Mesodermal cell (in vitro differentiated cells): Measurements from ENCODE around the gene BOD1L1. TPM values are rescaled to one million over a fixed set of nuclear protein-coding genes. Genes with fewer than 3 reads are reported as not detected.

Experiments used
- H3K27ac ChIP-seq: 2 replicates; pipeline ENCODE4 v1.7.0; 2013; ENCODE audit warnings: mild to moderate bottlenecking, low read depth, low read length, moderate library complexity; ENCODE audit not compliant: severe bottlenecking
- H3K36me3 ChIP-seq: 2 replicates; pipeline ENCODE4 v1.7.1; 2013; ENCODE audit warnings: mild to moderate bottlenecking, low read length, moderate library complexity; ENCODE audit not compliant: control insufficient read depth, insufficient read depth
- H3K4me1 ChIP-seq: one replicate; pipeline ENCODE4 v1.7.1; 2013; ENCODE audit warnings: mild to moderate bottlenecking, low read length; ENCODE audit not compliant: insufficient read depth, control insufficient read depth, poor library complexity, severe bottlenecking
- H3K4me3 ChIP-seq: 2 replicates; pipeline ENCODE4 v1.7.0; 2013; ENCODE audit warnings: low read length, control low read depth, mild to moderate bottlenecking; ENCODE audit not compliant: insufficient read depth, poor library complexity, severe bottlenecking; ENCODE audit errors: extremely low read depth
- H3K9me3 ChIP-seq: 2 replicates; pipeline ENCODE4 v1.7.1; 2013; ENCODE audit warnings: mild to moderate bottlenecking, low read length, moderate library complexity; ENCODE audit not compliant: control insufficient read depth
- WGBS, 2 experiments: methylation state at CpG; one replicate each; pipeline ENCODE4 v1.1.5; 2013; ENCODE audit warnings: missing lambda C conversion rate in 2 of 2; ENCODE audit not compliant: insufficient coverage in 2 of 2; 5-methylcytosine and 5-hydroxymethylcytosine counted together
- polyA plus RNA-seq, 2 experiments: library from polyadenylated mRNA; stranded (reverse); fragments of 50-300 nt; gene quantifications; one replicate each; pipeline ENCODE4 v1.2.3, GENCODE V29; 2013

The BOD1L1 gene
- 33.0 TPM for polyA plus RNA-seq (2013, experiment 1 of 2)
- polyA plus RNA-seq (2013, experiment 2 of 2): 34.7 TPM

GRCh38 chr4:13627606-13628311, at the start of gene BOD1L1:
BOD1L1 (minus strand) TSS chr4:13627725; CDS start chr4:13627587, 138 bp downstream.
- WGBS, 2 experiments: 0 to 1% methylated on average over 50 to 53 of the region's 55 CpGs
- H3K4me3 ChIP-seq: peak within 1 kb of the TSS; percentile 70

GRCh38 chr4:13674971-13675370, 47.4 kb upstream of the BOD1L1 start:
- no peak overlapping the region for H3K4me3 ChIP-seq
- no peaks in the 10 kb centered on the region for H3K4me1 ChIP-seq
- no peak overlapping the region for H3K27ac ChIP-seq
- H3K9me3 ChIP-seq: peaks cover 8% of the 10 kb centered on the region
- no peaks in the 10 kb centered on the region for H3K36me3 ChIP-seq
- no CpG with 5 or more reads among the region's 1 CpG for WGBS, 2 experiments

More at GRCh38 chr4:13627606-13628311, at the start of gene BOD1L1:
- Histone ChIP-seq H3K4me1 (no peaks in the 10 kb centered on the region), H3K27ac (peak within 1 kb of the TSS; percentile 87), H3K9me3 (no peaks in the 10 kb centered on the region), H3K36me3 (peaks cover 4% of the 10 kb centered on the region)

GRCh38 chr4:13673167-13673566, 45.6 kb upstream of the BOD1L1 start:
- H3K9me3 ChIP-seq: peaks cover 8% of the 10 kb centered on the region
- no peak overlapping the region for H3K27ac ChIP-seq
- H3K4me3 ChIP-seq: no peak overlapping the region

GRCh38 chr4:13670456-13671160, 43.1 kb upstream of the BOD1L1 start:
- no CpG with 5 or more reads among the region's 4 CpGs for WGBS, 2 experiments

More at GRCh38 chr4:13673167-13673566, 45.6 kb upstream of the BOD1L1 start:
- Histone ChIP-seq H3K36me3 (no peaks in the 10 kb centered on the region), H3K4me1 (no peaks in the 10 kb centered on the region)

GRCh38 chr4:13665701-13666660, 38.5 kb upstream of the BOD1L1 start:
- Histone ChIP-seq H3K4me1 (no peaks in the 10 kb centered on the region), H3K36me3 (no peaks in the 10 kb centered on the region), H3K27ac (no peak overlapping the region), H3K4me3 (no peak overlapping the region), H3K9me3 (no peaks in the 10 kb centered on the region)
- WGBS, 2 experiments: 68 to 95% methylated on average over 4 to 5 of the region's 5 CpGs

More at GRCh38 chr4:13670456-13671160, 43.1 kb upstream of the BOD1L1 start:
- Histone ChIP-seq H3K36me3 (no peaks in the 10 kb centered on the region), H3K9me3 (no peaks in the 10 kb centered on the region), H3K27ac (no peak overlapping the region), H3K4me3 (no peak overlapping the region), H3K4me1 (no peaks in the 10 kb centered on the region)

GRCh38 chr4:13659341-13660070, 32.0 kb upstream of the BOD1L1 start:
- no peaks in the 10 kb centered on the region for H3K4me1 ChIP-seq
- 90 to 96% methylated on average over 3 to 5 of the region's 6 CpGs for WGBS, 2 experiments
- no peaks in the 10 kb centered on the region for H3K36me3 ChIP-seq
- H3K27ac ChIP-seq: no peak overlapping the region
- no peak overlapping the region for H3K4me3 ChIP-seq
- no peaks in the 10 kb centered on the region for H3K9me3 ChIP-seq

- Histone ChIP-seq H3K36me3 (no peaks in the 10 kb centered on the region), H3K4me1 (no peaks in the 10 kb centered on the region), H3K4me3 (no peak overlapping the region), H3K27ac (no peak overlapping the region), H3K9me3 (no peaks in the 10 kb centered on the region)
- WGBS, 2 experiments: 28 to 43% methylated on average over 2 to 5 of the region's 13 CpGs
Observed at GRCh38 chr4:13656569-13657405, 29.3 kb upstream of the BOD1L1 start.

- Histone ChIP-seq H3K4me1 (no peaks in the 10 kb centered on the region), H3K4me3 (peak overlapping the region; percentile 33), H3K27ac (no peak overlapping the region), H3K36me3 (no peaks in the 10 kb centered on the region), H3K9me3 (no peaks in the 10 kb centered on the region)
- WGBS, 2 experiments: 11 to 12% methylated on average over 17 to 28 of the region's 31 CpGs
Observed at GRCh38 chr4:13654162-13654797, 26.8 kb upstream of the BOD1L1 start.

- Histone ChIP-seq H3K36me3 (no peaks in the 10 kb centered on the region), H3K9me3 (no peaks in the 10 kb centered on the region), H3K4me1 (no peaks in the 10 kb centered on the region), H3K4me3 (no peak overlapping the region), H3K27ac (no peak overlapping the region)
- no CpG with 5 or more reads among the region's 3 CpGs for WGBS, 2 experiments
Observed at GRCh38 chr4:13653766-13654161, 26.2 kb upstream of the BOD1L1 start.
